GM15510 (cell line): ENCODE measurements around the gene CELF2.

ENCODE experiments used
- POLR2A ChIP-seq: IDR thresholded peaks from 3 replicates; pipeline ENCODE4 v1.6.1; 2011; ENCODE audit warnings: borderline replicate concordance; ENCODE audit not compliant: insufficient read length; ENCODE audit errors: extremely low read depth

The CELF2 gene

GRCh38 chr10:11382187-11382586 lies 364.5 kb downstream of the CELF2 start:
- no peak for TF ChIP-seq POLR2A

- no peak for TF ChIP-seq POLR2A
These were observed 368.4 kb downstream of the CELF2 start for GRCh38 chr10:11386044-11386443.
